ACC112 (cell line): ENCODE data around the gene SZT2.
"Not testable (repeated sequence)": the region's sequence is repeated elsewhere in the genome, so short reads cannot be mapped to it uniquely, and the experiment has no call there.

Source experiments
- H2AFZ ChIP-seq: fragments of 200-600 bp; sonication (generic); one replicate; pipeline ENCODE4 v1.6.0; 2017; ENCODE audit warnings: antibody characterized with exemption, low read length; ENCODE audit not compliant: unreplicated experiment
- H3K27ac ChIP-seq: fragments of 200-600 bp; sonication (generic); 2 replicates; pipeline ENCODE4 v1.5.1; 2014; ENCODE audit warnings: low read depth, mild to moderate bottlenecking, antibody characterized with exemption, low read length, moderate library complexity
- H3K27me3 ChIP-seq: fragments of 200-600 bp; sonication (generic); 2 replicates; pipeline ENCODE4 v1.6.1; 2014; ENCODE audit warnings: mild to moderate bottlenecking, antibody characterized with exemption, low read length, moderate library complexity, mixed read lengths; ENCODE audit not compliant: insufficient read depth
- H3K36me3 ChIP-seq: fragments of 200-600 bp; sonication (generic); 2 replicates; pipeline ENCODE4 v1.6.1; 2016; ENCODE audit warnings: mild to moderate bottlenecking, antibody characterized with exemption, low read length, moderate library complexity, mixed read lengths; ENCODE audit not compliant: insufficient read depth
- H3K4me1 ChIP-seq: fragments of 200-600 bp; sonication (generic); one replicate; pipeline ENCODE4 v1.6.1; 2016; ENCODE audit warnings: low read length, mixed read lengths; ENCODE audit not compliant: insufficient read depth, unreplicated experiment, control insufficient read depth
- H3K4me3 ChIP-seq: fragments of 200-600 bp; sonication (generic); 2 replicates; pipeline ENCODE4 v1.5.1; 2014; ENCODE audit warnings: mild to moderate bottlenecking, low read depth, low read length
- H3K79me2 ChIP-seq: fragments of 200-600 bp; sonication (generic); one replicate; pipeline ENCODE4 v1.6.0; 2016; ENCODE audit warnings: low read length; ENCODE audit not compliant: control insufficient read depth, unreplicated experiment, insufficient read depth

Gene SZT2

DNA sequence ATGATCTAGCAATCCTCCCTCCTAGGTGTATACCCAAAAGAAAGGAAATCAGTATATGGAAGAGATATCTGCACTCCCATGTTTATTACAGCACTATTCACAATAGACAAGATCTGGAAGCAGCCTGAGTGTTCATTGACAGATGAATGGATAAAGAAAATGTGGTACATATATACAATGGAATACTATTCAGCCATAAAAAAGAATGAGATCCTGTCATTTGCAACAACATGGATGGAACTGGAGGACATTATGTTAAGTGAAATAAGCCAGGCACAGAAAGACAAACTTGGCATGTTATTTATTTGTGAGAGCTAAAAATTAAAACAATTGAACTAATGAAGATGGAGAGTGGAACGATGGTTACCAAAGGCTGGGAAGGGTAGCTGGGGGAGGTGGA, 23.7 kb downstream of the SZT2 start:
- not testable (repeated sequence) for H3K79me2 ChIP-seq, H3K4me1 ChIP-seq, H2AFZ ChIP-seq, H3K4me3 ChIP-seq, H3K27ac ChIP-seq, H3K27me3 ChIP-seq
- peaks cover 13% of the 10 kb centered on the region for H3K36me3 ChIP-seq

DNA sequence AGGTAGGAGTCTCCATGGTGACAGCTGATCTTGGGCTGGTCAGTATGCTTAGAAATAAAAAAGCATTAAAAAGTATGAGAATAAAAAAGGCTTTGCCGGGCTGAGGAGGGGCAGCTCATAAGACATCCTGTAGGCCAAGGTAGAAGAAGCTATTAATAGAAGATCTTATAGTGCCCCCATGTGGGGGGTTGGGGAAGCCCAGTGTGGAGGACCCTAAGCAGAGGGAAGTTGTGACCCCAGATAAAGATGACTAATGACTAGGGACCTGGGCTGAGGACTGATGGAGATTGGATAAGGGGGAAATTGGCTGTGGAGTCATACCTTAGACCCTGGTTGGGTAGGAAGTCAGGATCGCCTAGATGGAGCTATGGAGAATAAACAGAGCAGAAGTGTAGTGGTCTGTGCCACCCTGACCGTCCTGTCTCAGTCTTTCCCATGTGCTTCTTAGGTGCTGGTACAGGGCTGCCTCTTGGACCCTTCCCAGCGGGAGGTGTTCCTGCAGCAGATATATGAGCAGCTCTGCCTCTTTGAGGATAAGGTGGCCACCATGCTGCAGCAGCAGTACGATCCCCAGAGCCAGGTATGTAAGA, 25.0 kb downstream of the SZT2 start:
- Histone ChIP-seq H3K27me3 (no peaks in the 10 kb centered on the region), H3K4me3 (no peak overlapping the region), H3K4me1 (no peaks in the 10 kb centered on the region), H3K27ac (no peak overlapping the region), H2AFZ (no peak overlapping the region), H3K79me2 (no peaks in the 10 kb centered on the region), H3K36me3 (peaks cover 7% of the 10 kb centered on the region)

DNA sequence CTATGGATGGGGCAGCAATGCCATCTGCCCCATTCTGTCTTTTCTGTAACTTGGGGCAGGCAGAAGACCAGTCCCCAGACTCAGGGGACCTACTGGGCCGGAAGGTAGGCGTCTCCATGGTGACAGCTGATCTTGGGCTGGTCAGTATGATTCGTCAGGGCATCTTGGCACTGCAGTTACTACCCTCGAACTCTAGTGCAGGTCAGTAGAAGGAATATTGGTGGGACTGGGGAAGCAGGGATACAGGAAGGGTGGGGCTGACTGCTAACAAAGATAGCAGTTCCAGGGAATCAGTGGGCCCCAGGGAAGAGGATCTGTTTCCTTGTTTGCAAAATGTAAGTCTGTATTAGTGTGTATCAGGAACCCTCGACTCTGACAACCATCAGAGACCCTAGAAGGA, 26.2 kb downstream of the SZT2 start:
- H3K79me2 ChIP-seq: no peaks in the 10 kb centered on the region
- no peak overlapping the region for H2AFZ ChIP-seq
- peaks cover 12% of the 10 kb centered on the region; the same call in 1 of the 2 replicates for H3K36me3 ChIP-seq
- no peaks in the 10 kb centered on the region for H3K27me3 ChIP-seq
- H3K27ac ChIP-seq: no peak overlapping the region
- H3K4me1 ChIP-seq: no peaks in the 10 kb centered on the region
- no peak overlapping the region for H3K4me3 ChIP-seq

DNA sequence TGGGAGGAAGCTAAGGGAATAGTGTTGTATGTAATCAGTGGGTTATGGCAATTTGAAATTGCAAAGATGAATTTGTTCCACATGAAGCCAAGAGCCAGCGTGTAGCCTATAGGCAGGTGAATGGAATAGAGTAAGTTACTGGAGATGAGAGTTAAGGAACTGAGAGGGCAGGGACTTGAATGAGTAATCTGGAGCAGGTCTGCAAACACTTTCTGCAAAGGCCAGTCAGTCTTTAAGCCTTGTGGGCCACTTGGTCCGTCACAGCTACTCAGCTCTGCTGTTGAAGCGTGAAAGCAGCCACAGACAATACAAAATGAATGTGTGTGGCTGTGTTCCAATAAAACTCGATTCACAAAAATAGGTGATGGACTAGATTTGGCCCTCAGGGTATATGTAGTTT, 29.2 kb downstream of the SZT2 start:
- no peak overlapping the region for H3K4me3 ChIP-seq

DNA sequence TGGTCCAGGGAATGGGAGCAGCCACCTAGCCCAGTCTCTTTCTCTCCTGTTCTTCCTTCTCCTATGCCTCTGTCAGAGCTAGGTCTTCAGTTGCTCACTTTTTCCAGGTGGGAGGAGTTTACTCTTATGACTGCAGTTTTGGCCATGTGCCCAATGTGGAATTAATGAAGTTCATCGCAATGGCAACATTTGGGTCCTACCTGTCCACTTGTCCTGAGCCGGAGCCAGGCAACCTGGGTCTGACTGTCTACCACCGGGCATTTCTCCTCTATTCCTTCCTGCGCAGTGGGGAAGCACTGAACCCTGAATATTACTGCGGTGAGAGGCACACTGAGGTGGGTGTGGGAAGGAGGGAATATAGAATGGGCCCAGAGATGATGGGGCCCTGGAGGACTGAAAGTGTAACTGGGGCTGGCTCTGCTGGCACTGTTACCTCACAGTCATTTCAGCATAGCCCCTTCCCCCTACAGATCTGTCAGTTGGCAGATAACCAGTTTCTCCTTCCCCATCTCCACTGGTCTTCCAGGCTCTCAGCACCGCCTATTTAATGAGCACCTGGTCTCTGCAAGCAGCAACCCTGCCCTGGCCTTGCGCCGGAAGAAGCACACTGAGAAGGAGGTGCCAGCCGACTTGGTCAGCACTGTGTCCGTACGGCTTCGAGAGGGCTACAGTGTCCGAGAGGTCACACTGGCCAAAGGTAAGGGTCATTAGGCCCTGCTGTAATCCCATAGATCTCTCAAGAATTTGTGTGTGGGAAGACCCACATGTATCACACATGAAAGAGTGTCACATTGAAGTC, 30.1 kb downstream of the SZT2 start:
- Histone ChIP-seq H3K27me3 (no peaks in the 10 kb centered on the region), H2AFZ (no peak overlapping the region), H3K27ac (no peak overlapping the region), H3K4me1 (no peaks in the 10 kb centered on the region), H3K4me3 (no peak overlapping the region), H3K36me3 (peaks cover 16% of the 10 kb centered on the region; the same call in 1 of the 2 replicates), H3K79me2 (no peaks in the 10 kb centered on the region)

More for the DNA sequence above, 29.2 kb downstream of the SZT2 start:
- Histone ChIP-seq H3K36me3 (peaks cover 11% of the 10 kb centered on the region; the same call in 1 of the 2 replicates), H3K4me1 (no peaks in the 10 kb centered on the region), H2AFZ (no peak overlapping the region), H3K27ac (no peak overlapping the region), H3K79me2 (no peaks in the 10 kb centered on the region), H3K27me3 (no peaks in the 10 kb centered on the region)

DNA sequence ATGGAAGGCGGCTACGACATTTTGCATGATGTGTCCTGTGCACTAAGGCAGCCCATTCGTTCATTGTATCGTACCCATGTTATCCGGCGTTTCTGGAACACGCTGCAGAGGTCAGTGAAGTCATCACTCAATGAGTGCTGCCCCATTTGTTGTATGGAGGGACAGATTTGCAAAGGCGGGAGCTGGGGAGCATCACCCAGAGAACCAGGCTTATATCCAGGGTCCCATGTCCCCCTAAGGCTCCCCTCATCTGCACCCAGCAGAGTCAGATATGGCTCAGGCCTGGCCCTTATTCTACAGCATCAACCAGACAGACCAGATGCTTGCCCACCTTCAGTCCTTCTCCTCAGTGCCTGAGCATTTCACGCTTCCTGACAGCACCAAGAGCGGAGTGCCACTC, 31.2 kb downstream of the SZT2 start:
- Histone ChIP-seq H2AFZ (no peak overlapping the region), H3K4me1 (no peaks in the 10 kb centered on the region), H3K27ac (no peak overlapping the region), H3K36me3 (peaks cover 17% of the 10 kb centered on the region; the same call in 1 of the 2 replicates), H3K4me3 (no peak overlapping the region), H3K79me2 (no peaks in the 10 kb centered on the region), H3K27me3 (no peaks in the 10 kb centered on the region)

DNA sequence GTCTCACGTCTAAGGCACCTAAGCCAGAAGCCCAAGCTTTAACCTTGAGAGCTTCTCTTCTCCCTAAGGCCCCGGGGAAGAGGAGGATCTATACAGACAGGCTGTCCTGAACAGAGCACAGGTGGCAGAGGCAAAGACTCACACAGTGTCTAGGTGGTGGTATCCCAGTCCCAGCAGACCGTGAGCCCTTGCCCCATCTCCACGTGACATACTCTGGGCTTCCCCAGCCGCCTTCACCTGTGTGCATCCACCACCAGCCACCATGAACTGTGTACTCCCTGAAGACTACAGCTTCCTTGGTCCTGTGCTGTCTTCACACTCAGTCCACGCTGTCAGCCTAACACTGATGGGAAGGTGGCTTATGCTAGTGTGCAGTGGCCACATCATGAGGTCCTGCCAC, 31.7 kb downstream of the SZT2 start:
- no peaks in the 10 kb centered on the region for H3K79me2 ChIP-seq
- no peaks in the 10 kb centered on the region for H3K27me3 ChIP-seq
- H3K4me3 ChIP-seq: no peak overlapping the region
- no peaks in the 10 kb centered on the region for H3K4me1 ChIP-seq
- H2AFZ ChIP-seq: no peak overlapping the region
- H3K27ac ChIP-seq: no peak overlapping the region
- peaks cover 17% of the 10 kb centered on the region; the same call in 1 of the 2 replicates for H3K36me3 ChIP-seq

DNA sequence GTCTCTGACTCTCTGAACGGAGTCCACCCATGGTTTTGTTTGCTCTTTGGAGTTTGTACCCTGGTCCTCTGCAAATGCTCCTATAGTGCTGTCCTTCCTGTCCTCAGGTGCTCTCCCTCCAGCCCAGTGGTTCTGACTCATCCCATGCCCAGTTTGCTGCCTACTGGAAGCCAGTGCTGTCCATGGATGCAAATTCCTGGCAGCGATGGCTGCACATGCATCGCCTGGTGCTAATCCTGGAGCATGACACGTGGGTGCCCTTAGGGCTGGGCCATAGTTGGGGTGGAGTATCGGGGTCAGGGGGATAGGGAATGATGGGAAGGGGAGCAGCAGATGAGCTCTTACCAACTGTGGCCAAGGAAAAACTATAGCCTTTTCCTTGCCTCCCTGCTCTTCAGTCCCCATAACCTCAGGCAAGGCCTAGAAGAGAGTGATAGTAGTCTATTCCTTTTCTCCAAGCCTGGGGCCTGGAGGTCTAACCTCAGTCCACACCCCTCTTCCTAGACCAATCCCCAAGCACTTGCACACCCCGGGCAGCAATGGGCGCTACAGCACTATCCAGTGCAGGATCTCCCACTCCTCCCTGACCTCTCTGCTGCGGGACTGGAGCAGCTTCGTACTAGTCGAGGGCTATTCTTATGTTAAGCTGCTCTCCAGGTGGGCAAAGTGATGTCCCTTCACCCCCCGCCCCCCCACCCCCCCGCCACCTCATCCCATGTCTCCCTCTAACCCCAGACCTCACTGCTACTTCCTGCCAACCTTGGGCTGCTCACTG, 32.5 kb downstream of the SZT2 start:
- H3K79me2 ChIP-seq: no peaks in the 10 kb centered on the region
- no peak overlapping the region for H3K27ac ChIP-seq
- H2AFZ ChIP-seq: no peak overlapping the region
- H3K27me3 ChIP-seq: no peaks in the 10 kb centered on the region
- H3K4me1 ChIP-seq: no peaks in the 10 kb centered on the region
- H3K4me3 ChIP-seq: no peak overlapping the region
- peaks cover 20% of the 10 kb centered on the region; the same call in 1 of the 2 replicates for H3K36me3 ChIP-seq

DNA sequence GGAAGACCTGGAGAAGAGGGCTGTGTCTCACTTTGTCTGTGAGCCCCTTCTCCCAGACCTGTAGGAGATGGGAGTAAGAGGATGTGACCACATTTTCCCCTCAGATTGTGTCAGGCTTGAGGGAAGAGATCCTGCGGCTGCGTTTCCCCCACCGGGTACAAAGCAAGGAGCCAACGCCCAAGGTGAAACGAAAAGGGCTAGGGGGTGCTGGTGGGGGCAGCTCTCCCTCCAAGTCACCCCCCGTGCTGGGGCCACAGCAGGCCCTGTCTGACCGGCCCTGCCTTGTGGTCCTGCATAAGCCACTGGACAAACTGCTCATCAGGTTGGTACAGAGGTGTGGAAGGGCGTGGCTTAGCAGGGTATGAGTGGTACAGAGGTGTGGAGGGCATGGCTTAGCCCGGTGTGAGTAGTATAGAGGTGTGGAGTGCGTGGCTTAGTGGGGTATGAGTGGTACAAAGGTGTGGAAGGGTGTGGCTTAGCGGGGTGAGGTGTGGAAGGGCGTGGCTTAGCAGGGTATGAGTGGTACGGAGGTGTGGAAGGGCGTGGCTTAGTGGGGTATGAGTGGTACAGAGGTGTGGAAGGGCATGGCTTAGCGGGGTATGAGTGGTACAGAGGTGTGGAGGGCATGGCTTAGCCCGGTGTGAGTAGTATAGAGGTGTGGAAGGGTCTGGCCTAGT, 33.4 kb downstream of the SZT2 start:
- no peak overlapping the region for H3K27ac ChIP-seq
- no peaks in the 10 kb centered on the region for H3K27me3 ChIP-seq
- no peak overlapping the region for H3K4me3 ChIP-seq
- H3K79me2 ChIP-seq: no peaks in the 10 kb centered on the region
- no peaks in the 10 kb centered on the region for H3K4me1 ChIP-seq
- peaks cover 27% of the 10 kb centered on the region; the same call in 1 of the 2 replicates for H3K36me3 ChIP-seq
- H2AFZ ChIP-seq: no peak overlapping the region
